ENCODE results near the gene PRKCG.

PRKCG gene

GRCh38 chr19:53864308-53864836 lies 17.6 kb upstream of the PRKCG start:
- no peak overlapping the region for H3K4me3 ChIP-seq (ENCODE audit: low read length)
- no peak for TF ChIP-seq CTCF (conservative IDR thresholded peaks at IDR 0.05; ENCODE audit: low read length)
- no peak for DNase-seq (ENCODE audit: low read depth)

GRCh38 chr19:53865523-53865917 lies 16.5 kb upstream of the PRKCG start:
- peak; percentile 42 for DNase-seq (ENCODE audit: low read depth)
- TF ChIP-seq CTCF (conservative IDR thresholded peaks at IDR 0.05; ENCODE audit: low read length): no peak
- peak overlapping the region; percentile 67 for H3K4me3 ChIP-seq (ENCODE audit: low read length)

- peak; percentile 85 for DNase-seq (ENCODE audit: low read depth)
Measured at GRCh38 chr19:53865918-53866864, 15.8 kb upstream of the PRKCG start.

GRCh38 chr19:53866865-53867224 lies 15.2 kb upstream of the PRKCG start:
- H3K4me3 ChIP-seq (ENCODE audit: low read length): peak overlapping the region; percentile 67
- TF ChIP-seq CTCF (conservative IDR thresholded peaks at IDR 0.05; ENCODE audit: low read length): no peak
- peak; percentile 42 for DNase-seq (ENCODE audit: low read depth)

More at GRCh38 chr19:53865918-53866864, 15.8 kb upstream of the PRKCG start:
- no peak for TF ChIP-seq CTCF (conservative IDR thresholded peaks at IDR 0.05; ENCODE audit: low read length)
- H3K4me3 ChIP-seq (ENCODE audit: low read length): peak overlapping the region; percentile 67

GRCh38 chr19:53867225-53868090 lies 14.5 kb upstream of the PRKCG start, which contains the start of gene MYADM:
MYADM (plus strand) TSS chr19:53867883; CDS start chr19:53873530, 5,647 bp downstream.
- peak; percentile 99 for DNase-seq (ENCODE audit: low read depth)
- TF ChIP-seq CTCF (conservative IDR thresholded peaks at IDR 0.05; ENCODE audit: low read length): no peak
- peak within 1 kb of the TSS; percentile 99 for H3K4me3 ChIP-seq (ENCODE audit: low read length)

GRCh38 chr19:53868091-53868891 lies 13.7 kb upstream of the PRKCG start:
- no peak for TF ChIP-seq CTCF (conservative IDR thresholded peaks at IDR 0.05; ENCODE audit: low read length)
- H3K4me3 ChIP-seq (ENCODE audit: low read length): peak overlapping the region; percentile 99
- peak; percentile 72 for DNase-seq (ENCODE audit: low read depth)
